ENCODE measurements around the gene KLF13. TPM values are rescaled to one million over a fixed set of nuclear protein-coding genes. Genes with fewer than 3 reads are reported as not detected.

The KLF13 gene
- total RNA-seq (ENCODE audit: low replicate concordance), result 17.4 and 22.4 TPM in 2 replicates

GRCh38 chr15:31326156-31326874 lies at the start of gene KLF13:
Gene KLF13, plus strand, starts transcription at chr15:31326835. Its CDS starts 378 bp downstream, at chr15:31327213.

Other genes starting within 250 kb of the KLF13 start
- not detected in 2 replicates for gene TRPM1, start 225.1 kb upstream of the KLF13 start, total RNA-seq (ENCODE audit: low replicate concordance)

Data from smooth muscle cell of the coronary artery (primary cell).